ENCODE measurements around the gene NUMBL. TPM values are rescaled to one million over a fixed set of nuclear protein-coding genes. Genes with fewer than 3 reads are reported as not detected.

The NUMBL gene
- total and polyA plus RNA-seq, 2 donors, result 2.0 to 15.3 TPM

GRCh38 chr19:40717880-40718773, 27.7 kb upstream of the NUMBL start:
- WGBS, result 85% methylated on average over 20 of the region's 20 CpGs
- peak in 1 of 9 donors; percentile 2 for DNase-seq (ENCODE audit: low read depth in 6 of 9, low spot score in 9 of 9)
- Histone ChIP-seq H3K36me3 (ENCODE audit: control insufficient read depth in 2 of 2, insufficient read depth in 2 of 2, low read length in 1 of 2) (peaks cover 4 to 5% of the 10 kb centered on the region in 2 donors), H3K9me3 (ENCODE audit: control insufficient read depth in 2 of 2, insufficient read depth in 1 of 2, low read length in 1 of 2) (peaks cover 0 to 4% of the 10 kb centered on the region in 2 donors), H3K27ac (ENCODE audit: low read depth in 1 of 2, low read length in 1 of 2) (peak overlapping the region; percentile 59 to 87), H3K4me3 (ENCODE audit: low read length in 2 of 2) (peak overlapping the region; percentile 76 to 91), H3K4me1 (ENCODE audit: control insufficient read depth in 2 of 2, insufficient read depth in 2 of 2, low read length in 2 of 2) (peaks cover 42 to 53% of the 10 kb centered on the region in 2 donors), H3K27me3 (ENCODE audit: control insufficient read depth in 2 of 2, insufficient read depth in 1 of 2, low read length in 1 of 2) (no peaks in the 10 kb centered on the region)

- H3K36me3 ChIP-seq (ENCODE audit: control insufficient read depth in 2 of 2, insufficient read depth in 2 of 2, low read length in 1 of 2), result peaks cover 2 to 4% of the 10 kb centered on the region in 2 donors
- peak in 3 of 9 donors; percentile 2 to 12 (median 4) for DNase-seq (ENCODE audit: low read depth in 6 of 9, low spot score in 9 of 9)
- peaks cover 42 to 53% of the 10 kb centered on the region in 2 donors for H3K4me1 ChIP-seq (ENCODE audit: control insufficient read depth in 2 of 2, insufficient read depth in 2 of 2, low read length in 2 of 2)
- H3K9me3 ChIP-seq (ENCODE audit: control insufficient read depth in 2 of 2, insufficient read depth in 1 of 2, low read length in 1 of 2), result peaks cover 0 to 4% of the 10 kb centered on the region in 2 donors
- no peaks in the 10 kb centered on the region for H3K27me3 ChIP-seq (ENCODE audit: control insufficient read depth in 2 of 2, insufficient read depth in 1 of 2, low read length in 1 of 2)
- H3K4me3 ChIP-seq (ENCODE audit: low read length in 2 of 2), result peak overlapping the region; percentile 76 to 91
- WGBS, result 6% methylated on average over 20 of the region's 20 CpGs
- H3K27ac ChIP-seq (ENCODE audit: low read depth in 1 of 2, low read length in 1 of 2), result peak overlapping the region; percentile 59 to 87
Measured at GRCh38 chr19:40717325-40717879, 27.0 kb upstream of the NUMBL start.

GRCh38 chr19:40716482-40717324, 26.3 kb upstream of the NUMBL start, which contains the start of the genes COQ8B and ITPKC:
Gene COQ8B (minus strand): TSS chr19:40716886. CDS start chr19:40714632, 2,254 bp downstream.
Gene ITPKC (plus strand): TSS chr19:40717112. CDS start chr19:40717136, 24 bp downstream.
- peaks cover 0 to 4% of the 10 kb centered on the region in 2 donors for H3K9me3 ChIP-seq (ENCODE audit: control insufficient read depth in 2 of 2, insufficient read depth in 1 of 2, low read length in 1 of 2)
- peak within 1 kb of the TSS; percentile 76 to 91 for H3K4me3 ChIP-seq (ENCODE audit: low read length in 2 of 2)
- H3K27ac ChIP-seq (ENCODE audit: low read depth in 1 of 2, low read length in 1 of 2), result peak within 1 kb of the TSS; percentile 94 to 97
- peaks cover 42 to 53% of the 10 kb centered on the region in 2 donors for H3K4me1 ChIP-seq (ENCODE audit: control insufficient read depth in 2 of 2, insufficient read depth in 2 of 2, low read length in 2 of 2)
- peaks cover 0 to under 1% of the 10 kb centered on the region in 2 donors for H3K36me3 ChIP-seq (ENCODE audit: control insufficient read depth in 2 of 2, insufficient read depth in 2 of 2, low read length in 1 of 2)
- no peaks in the 10 kb centered on the region for H3K27me3 ChIP-seq (ENCODE audit: control insufficient read depth in 2 of 2, insufficient read depth in 1 of 2, low read length in 1 of 2)
- peak; percentile 86 to 100 (median 98) for DNase-seq (ENCODE audit: low read depth in 6 of 9, low spot score in 9 of 9)
- WGBS, result under 1% methylated on average over 76 of the region's 76 CpGs

GRCh38 chr19:40716031-40716481, 25.6 kb upstream of the NUMBL start:
- Histone ChIP-seq H3K9me3 (ENCODE audit: control insufficient read depth in 2 of 2, insufficient read depth in 1 of 2, low read length in 1 of 2) (peaks cover 0 to 4% of the 10 kb centered on the region in 2 donors), H3K4me3 (ENCODE audit: low read length in 2 of 2) (peak overlapping the region; percentile 76 to 91), H3K27ac (ENCODE audit: low read depth in 1 of 2, low read length in 1 of 2) (peak overlapping the region; percentile 94 to 97), H3K4me1 (ENCODE audit: control insufficient read depth in 2 of 2, insufficient read depth in 2 of 2, low read length in 2 of 2) (peaks cover 42 to 53% of the 10 kb centered on the region in 2 donors), H3K36me3 (ENCODE audit: control insufficient read depth in 2 of 2, insufficient read depth in 2 of 2, low read length in 1 of 2) (peaks cover 0 to 6% of the 10 kb centered on the region in 2 donors), H3K27me3 (ENCODE audit: control insufficient read depth in 2 of 2, insufficient read depth in 1 of 2, low read length in 1 of 2) (no peaks in the 10 kb centered on the region)
- 12% methylated on average over 8 of the region's 8 CpGs for WGBS
- DNase-seq (ENCODE audit: low read depth in 6 of 9, low spot score in 9 of 9), result peak in 3 of 9 donors; percentile 16 to 35 (median 17)

GRCh38 chr19:40714441-40715299, 24.2 kb upstream of the NUMBL start:
- Histone ChIP-seq H3K27ac (ENCODE audit: low read depth in 1 of 2, low read length in 1 of 2) (peak overlapping the region; percentile 94 to 97), H3K36me3 (ENCODE audit: control insufficient read depth in 2 of 2, insufficient read depth in 2 of 2, low read length in 1 of 2) (peaks cover 4 to 10% of the 10 kb centered on the region in 2 donors), H3K4me1 (ENCODE audit: control insufficient read depth in 2 of 2, insufficient read depth in 2 of 2, low read length in 2 of 2) (peaks cover 42 to 49% of the 10 kb centered on the region in 2 donors), H3K9me3 (ENCODE audit: control insufficient read depth in 2 of 2, insufficient read depth in 1 of 2, low read length in 1 of 2) (peaks cover 0 to 4% of the 10 kb centered on the region in 2 donors), H3K4me3 (ENCODE audit: low read length in 2 of 2) (peak overlapping the region; percentile 76 to 91), H3K27me3 (ENCODE audit: control insufficient read depth in 2 of 2, insufficient read depth in 1 of 2, low read length in 1 of 2) (no peaks in the 10 kb centered on the region)
- 2% methylated on average over 31 of the region's 31 CpGs for WGBS
- DNase-seq (ENCODE audit: low read depth in 6 of 9, low spot score in 9 of 9), result peak; percentile 87 to 97 (median 94)

GRCh38 chr19:40713939-40714338, 23.5 kb upstream of the NUMBL start:
- Histone ChIP-seq H3K4me3 (ENCODE audit: low read length in 2 of 2) (peak overlapping the region in 1 of 2 donors; percentile 76), H3K27ac (ENCODE audit: low read depth in 1 of 2, low read length in 1 of 2) (peak overlapping the region in 1 of 2 donors; percentile 97), H3K4me1 (ENCODE audit: control insufficient read depth in 2 of 2, insufficient read depth in 2 of 2, low read length in 2 of 2) (peaks cover 35 to 44% of the 10 kb centered on the region in 2 donors), H3K27me3 (ENCODE audit: control insufficient read depth in 2 of 2, insufficient read depth in 1 of 2, low read length in 1 of 2) (no peaks in the 10 kb centered on the region), H3K36me3 (ENCODE audit: control insufficient read depth in 2 of 2, insufficient read depth in 2 of 2, low read length in 1 of 2) (peaks cover 8 to 14% of the 10 kb centered on the region in 2 donors), H3K9me3 (ENCODE audit: control insufficient read depth in 2 of 2, insufficient read depth in 1 of 2, low read length in 1 of 2) (peaks cover 0 to 4% of the 10 kb centered on the region in 2 donors)
- DNase-seq (ENCODE audit: low read depth in 6 of 9, low spot score in 9 of 9), result no peak
- WGBS, result 92% methylated on average over 11 of the region's 11 CpGs

- H3K27ac ChIP-seq (ENCODE audit: low read depth in 1 of 2, low read length in 1 of 2), result no peak overlapping the region
- DNase-seq (ENCODE audit: low read depth in 6 of 9, low spot score in 9 of 9), result no peak
- H3K36me3 ChIP-seq (ENCODE audit: control insufficient read depth in 2 of 2, insufficient read depth in 2 of 2, low read length in 1 of 2), result peaks cover 26 to 40% of the 10 kb centered on the region in 2 donors
- no peak overlapping the region for H3K4me3 ChIP-seq (ENCODE audit: low read length in 2 of 2)
- WGBS, result 95% methylated on average over 5 of the region's 5 CpGs
- no peaks in the 10 kb centered on the region for H3K27me3 ChIP-seq (ENCODE audit: control insufficient read depth in 2 of 2, insufficient read depth in 1 of 2, low read length in 1 of 2)
- peaks cover 5 to 10% of the 10 kb centered on the region in 2 donors for H3K4me1 ChIP-seq (ENCODE audit: control insufficient read depth in 2 of 2, insufficient read depth in 2 of 2, low read length in 2 of 2)
- no peaks in the 10 kb centered on the region for H3K9me3 ChIP-seq (ENCODE audit: control insufficient read depth in 2 of 2, insufficient read depth in 1 of 2, low read length in 1 of 2)
Measured at GRCh38 chr19:40709817-40710216, 19.4 kb upstream of the NUMBL start.

- WGBS, result 97% methylated on average over 7 of the region's 7 CpGs
- H3K27me3 ChIP-seq (ENCODE audit: control insufficient read depth in 2 of 2, insufficient read depth in 1 of 2, low read length in 1 of 2), result no peaks in the 10 kb centered on the region
- H3K36me3 ChIP-seq (ENCODE audit: control insufficient read depth in 2 of 2, insufficient read depth in 2 of 2, low read length in 1 of 2), result peaks cover 48 to 62% of the 10 kb centered on the region in 2 donors
- H3K9me3 ChIP-seq (ENCODE audit: control insufficient read depth in 2 of 2, insufficient read depth in 1 of 2, low read length in 1 of 2), result no peaks in the 10 kb centered on the region
- no peaks in the 10 kb centered on the region for H3K4me1 ChIP-seq (ENCODE audit: control insufficient read depth in 2 of 2, insufficient read depth in 2 of 2, low read length in 2 of 2)
- no peak overlapping the region for H3K4me3 ChIP-seq (ENCODE audit: low read length in 2 of 2)
- H3K27ac ChIP-seq (ENCODE audit: low read depth in 1 of 2, low read length in 1 of 2), result no peak overlapping the region
- no peak for DNase-seq (ENCODE audit: low read depth in 6 of 9, low spot score in 9 of 9)
Measured at GRCh38 chr19:40707615-40708014, 17.2 kb upstream of the NUMBL start.

Data from thymus (tissue), 11 donors.